C1 segment of cervical spinal cord (tissue), 14 donors: ENCODE data around the gene AKAP13.
"Not testable (repeated sequence)": the region's sequence is repeated elsewhere in the genome, so short reads cannot be mapped to it uniquely, and the experiment has no call there.

Experiments
- DNase-seq, 14 donors: peaks; one replicate each; lab custom pipeline; 2025; lab: John Stamatoyannopoulos, UW

Gene AKAP13

DNA sequence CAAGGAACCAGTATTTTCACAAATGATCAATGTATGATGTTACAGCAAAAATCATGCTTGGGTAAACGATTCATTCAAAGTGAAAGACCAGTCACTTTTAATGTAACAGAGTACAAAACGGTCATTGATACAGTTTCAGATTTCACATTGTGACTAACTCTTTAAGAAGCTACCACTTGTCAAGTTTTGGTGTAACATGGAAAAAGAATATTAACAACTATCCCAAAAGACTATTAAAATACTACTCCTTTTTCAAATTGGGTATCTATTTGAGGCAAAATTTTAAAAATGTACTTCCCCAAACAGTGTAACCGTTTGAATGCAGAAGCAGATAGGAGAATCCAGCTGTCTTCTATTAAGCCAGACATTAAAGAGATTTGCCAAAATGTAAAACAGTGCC is 31.7 kb downstream of the AKAP13 start:
- no peak for DNase-seq

DNA sequence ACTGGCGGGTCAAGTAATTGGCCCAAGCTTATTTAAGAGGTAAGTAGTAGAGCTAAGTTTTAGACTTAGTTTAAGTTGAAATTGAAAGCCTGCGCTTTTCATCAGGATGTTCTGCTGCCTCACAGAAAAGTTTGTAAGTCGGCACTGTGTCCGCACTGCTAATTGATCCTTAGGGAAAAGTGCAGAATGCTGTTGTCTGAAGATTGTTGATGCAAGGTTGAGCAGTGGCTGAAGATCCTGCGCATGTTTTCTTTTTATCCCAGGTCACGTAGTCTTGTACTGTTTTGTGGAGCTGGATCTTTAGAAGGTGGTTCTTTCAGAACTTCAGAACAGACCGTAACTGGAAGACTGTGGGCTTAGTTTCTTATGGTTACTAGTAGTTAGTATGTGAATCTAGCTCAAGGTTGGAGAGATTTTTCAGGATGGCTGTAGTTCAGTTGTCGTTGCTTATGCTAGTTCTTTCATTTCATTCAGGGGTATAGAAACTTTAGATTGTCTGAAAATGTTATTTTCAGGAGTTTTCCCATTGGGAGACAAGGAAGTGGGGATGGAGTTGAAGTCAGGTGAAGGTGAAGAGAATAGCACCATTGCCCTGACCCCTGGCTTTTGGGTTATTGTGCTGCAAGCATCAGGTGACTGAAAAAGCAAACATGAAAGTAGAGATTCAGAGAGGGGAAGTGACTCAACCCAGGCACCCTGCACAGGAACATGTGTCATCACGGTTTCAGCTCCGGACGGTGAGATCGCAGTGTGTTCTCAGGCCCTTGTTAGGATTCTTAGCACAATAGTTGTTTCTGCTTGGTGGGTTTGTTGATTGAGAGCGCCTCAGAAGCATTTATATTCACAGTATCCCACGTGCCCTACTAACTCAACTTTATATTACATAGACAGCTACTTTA is 32.8 kb downstream of the AKAP13 start:
- DNase-seq, result peak in 4 of 14 donors; percentile 12 to 38 (median 17)

DNA sequence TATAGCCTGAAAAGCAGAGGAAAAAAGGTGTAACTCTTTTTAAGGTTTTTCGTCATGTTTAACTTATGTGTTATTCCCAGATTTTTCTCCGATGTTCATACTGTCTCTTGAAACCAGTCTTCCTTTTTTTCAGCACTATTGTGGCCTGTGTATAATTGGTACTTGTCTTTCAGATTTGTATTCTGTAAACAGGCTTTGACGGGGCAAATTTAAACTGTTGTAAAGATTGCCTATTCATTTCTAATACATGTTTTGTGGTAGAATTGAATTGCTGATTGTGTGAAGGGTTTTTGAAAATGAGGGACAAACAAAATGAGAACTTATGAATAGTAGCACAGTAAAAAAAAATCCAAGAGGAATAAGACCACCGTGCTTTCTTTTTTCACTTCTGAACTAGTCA is 33.6 kb downstream of the AKAP13 start:
- no peak for DNase-seq

DNA sequence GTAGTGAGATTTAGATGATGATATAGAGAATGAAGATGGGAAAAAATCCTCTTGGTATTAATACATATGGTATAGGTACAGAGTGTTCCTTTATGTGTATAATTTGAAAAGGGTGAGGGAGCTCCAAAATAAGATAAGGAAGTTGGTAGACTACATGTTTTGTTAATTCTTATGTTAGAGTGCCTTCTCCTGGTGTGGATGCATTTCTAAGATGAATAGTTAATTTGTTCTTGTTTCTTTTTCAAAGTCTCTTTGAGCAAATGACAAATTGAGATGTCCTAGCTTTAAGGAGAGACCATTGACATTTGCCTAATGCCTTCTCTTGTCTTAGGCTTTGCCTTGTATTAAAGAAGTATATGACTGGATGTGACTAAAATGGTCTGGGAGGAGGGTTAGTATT is 34.1 kb downstream of the AKAP13 start:
- no peak for DNase-seq

DNA sequence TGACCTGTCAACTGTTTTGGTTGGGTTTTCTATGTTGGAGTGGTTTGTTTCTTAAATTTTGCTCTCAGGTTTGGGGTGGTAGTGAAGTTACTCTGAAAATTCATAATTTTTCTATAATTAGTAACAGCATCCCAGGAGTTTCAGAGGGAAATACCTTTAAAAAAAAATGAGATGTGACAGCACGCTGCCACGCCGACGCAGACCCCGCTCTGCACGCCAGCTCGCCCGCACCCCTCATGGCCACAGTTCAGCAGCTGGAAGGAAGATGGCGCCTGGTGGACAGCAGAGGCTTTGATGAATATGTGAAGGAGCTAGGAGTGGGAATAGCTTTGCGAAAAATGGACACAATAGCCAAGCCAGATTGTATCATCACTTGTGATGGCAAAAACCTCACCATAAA is 34.6 kb downstream of the AKAP13 start:
- no peak for DNase-seq

DNA sequence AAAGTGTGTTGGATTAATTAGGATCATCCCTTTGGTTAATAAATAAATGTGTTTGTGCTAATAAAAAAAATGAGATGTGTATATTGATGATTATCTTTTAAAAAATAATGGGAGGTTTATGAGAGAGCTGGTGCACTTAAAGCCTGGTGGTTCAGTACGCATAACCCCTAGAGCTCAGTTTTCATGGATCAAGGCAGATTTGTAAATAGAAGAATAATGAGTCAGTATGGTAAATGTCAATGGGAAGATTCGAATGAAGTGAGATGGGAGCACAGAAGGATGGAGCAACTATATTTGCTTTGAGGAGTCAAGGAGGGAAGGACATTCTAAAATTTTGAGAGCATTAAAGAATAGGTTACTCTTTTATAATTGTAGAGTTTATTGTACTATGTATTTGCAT is 35.4 kb downstream of the AKAP13 start:
- no peak for DNase-seq

DNA sequence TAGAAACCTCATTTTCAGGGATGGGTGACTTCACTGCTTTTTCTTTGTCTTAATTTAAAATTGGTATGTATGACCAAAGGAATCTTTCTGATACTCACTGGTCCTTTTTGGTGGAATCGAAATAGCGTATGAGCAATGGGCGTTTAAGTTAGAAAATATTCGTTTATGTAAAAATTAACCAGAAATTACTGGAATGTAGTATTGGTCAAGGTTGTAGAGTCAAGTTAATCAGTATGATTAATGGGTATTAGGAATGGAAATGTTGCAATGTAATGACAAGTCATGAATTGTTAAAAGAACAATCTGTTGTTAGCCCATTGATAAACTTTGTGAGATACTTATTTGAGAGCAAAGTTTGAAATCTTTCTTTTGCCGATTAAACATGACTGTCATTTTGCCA is 36.9 kb downstream of the AKAP13 start:
- no peak for DNase-seq

DNA sequence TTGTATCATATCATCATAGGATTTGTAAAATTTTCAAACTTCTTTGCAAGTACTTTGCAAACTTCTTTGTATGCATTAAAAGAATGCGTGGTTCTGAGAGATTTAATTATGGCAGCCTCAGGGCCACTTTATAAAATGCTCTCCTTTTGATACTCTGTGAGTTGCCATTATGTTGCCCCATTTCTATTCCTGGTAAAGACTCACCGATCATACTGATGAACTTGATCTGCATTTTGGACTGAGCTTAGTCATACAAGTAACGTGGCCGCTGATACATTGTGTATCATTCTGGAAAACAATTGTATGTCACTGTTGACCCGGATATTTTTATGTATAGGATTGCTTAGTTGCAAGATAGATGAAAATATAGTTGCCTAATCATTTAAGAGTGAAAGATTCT is 38.8 kb downstream of the AKAP13 start:
- no peak for DNase-seq

DNA sequence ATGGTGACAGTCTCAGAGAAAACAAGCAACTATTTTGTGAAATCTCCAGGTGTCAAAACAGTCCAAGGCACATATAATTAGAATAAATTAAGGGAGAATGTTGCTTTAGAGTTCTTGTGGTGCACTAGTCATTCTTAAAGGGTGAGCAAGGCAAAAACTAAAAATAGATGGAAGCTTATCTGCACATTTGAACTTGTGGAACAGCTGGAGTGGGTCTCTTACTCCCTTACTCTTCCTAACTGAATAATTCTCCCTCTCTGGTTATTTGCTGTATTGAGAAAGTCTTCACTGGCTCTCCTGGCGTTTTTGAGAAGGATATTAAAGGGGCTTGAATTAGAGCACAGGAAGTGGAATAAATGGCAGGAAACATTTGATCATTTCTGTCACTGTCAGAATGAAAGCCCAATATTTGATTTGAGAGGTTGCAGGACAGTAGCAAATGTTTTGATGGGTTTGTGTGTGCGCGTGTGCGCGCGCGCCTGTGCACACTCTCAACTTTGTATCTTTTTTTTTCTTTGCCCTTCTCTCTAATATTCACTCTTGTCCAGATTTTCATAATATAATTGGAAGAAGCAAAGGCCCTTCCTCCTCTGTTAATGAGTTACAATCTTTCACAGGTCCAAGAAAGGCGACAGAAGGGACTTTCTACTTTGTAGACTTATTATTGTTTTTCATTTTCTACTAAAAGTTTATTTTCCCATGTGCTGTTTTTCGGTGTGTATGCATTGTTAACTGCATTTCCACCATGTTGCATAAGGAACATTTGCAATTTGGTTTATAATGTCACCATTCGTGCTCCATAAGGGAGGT is 40.9 kb downstream of the AKAP13 start:
- DNase-seq, result no peak

DNA sequence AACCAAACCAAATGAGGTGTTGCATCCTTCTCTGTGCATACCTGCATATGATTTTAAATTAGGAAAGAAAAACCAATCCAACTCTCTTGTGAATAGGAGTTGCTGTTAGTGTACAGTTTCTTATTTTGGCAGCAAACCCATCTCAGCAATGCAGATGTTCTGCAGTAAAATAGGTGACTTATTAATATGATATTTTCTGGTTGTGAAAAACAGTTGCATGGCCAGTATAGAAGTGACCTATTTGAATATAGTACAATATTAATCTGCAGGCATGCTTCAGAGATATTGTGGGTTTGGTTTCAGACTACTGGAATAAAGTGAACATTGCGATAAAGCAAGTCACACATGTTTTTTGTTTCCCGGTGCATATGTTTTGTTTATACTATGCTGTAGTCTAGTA is 42.2 kb downstream of the AKAP13 start:
- DNase-seq, result no peak

DNA sequence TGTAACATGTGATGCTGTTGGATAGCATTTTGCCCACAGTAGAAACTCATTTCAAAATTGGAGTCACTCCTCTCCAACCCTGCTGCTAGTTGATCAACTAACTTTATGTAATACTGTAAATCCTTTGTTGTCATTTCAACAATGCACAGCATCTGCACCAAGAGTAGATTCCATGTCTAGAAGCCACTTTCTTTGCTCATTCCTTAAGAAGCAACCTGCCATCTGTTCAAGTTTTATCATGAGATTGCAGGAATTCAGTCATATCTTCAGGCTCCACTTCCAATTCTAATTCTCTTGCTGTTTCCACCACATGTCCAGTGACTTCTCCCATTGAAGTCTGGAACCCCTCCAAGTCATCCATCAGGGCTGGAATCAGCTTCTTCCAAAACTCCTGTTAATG is 42.9 kb downstream of the AKAP13 start:
- DNase-seq, result no peak

DNA sequence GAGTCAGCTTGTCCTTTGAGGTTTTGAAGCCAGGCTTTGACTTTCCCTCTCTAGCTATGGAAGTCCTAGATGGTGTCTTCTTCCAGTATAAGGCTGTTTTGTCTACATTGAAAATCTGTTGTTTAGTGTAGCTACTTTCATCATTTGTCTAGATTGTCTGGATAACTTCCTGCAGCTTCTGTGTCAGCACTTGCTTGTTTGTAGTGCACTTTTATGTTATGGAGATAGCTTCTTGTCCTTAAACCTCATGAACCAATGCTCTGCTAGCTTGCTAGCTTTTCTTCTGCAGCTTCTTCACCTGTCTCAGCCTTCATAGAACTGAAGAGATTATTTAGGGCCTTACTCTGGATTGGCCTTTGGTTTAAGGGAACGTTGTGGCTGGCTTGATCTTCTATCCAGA is 43.8 kb downstream of the AKAP13 start:
- no peak for DNase-seq

DNA sequence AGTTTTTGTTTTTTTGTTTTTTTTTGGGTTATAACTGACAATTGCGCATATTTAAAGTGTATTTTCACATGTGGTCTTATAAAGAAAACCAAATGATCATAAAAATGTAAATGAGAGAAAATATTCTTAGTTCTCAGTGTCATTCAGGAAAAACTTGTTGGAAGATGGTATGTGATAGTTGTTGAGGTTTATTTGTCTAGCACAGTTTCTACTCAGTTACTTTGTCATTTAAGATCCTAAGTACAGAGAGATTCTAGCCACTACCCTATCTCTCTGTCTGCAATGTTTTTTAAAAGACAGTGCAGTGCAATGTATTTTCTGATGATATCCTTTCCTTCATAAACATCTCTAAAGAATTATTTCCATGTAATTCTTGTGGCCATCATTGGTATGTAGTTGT is 46.1 kb downstream of the AKAP13 start:
- DNase-seq, result no peak

DNA sequence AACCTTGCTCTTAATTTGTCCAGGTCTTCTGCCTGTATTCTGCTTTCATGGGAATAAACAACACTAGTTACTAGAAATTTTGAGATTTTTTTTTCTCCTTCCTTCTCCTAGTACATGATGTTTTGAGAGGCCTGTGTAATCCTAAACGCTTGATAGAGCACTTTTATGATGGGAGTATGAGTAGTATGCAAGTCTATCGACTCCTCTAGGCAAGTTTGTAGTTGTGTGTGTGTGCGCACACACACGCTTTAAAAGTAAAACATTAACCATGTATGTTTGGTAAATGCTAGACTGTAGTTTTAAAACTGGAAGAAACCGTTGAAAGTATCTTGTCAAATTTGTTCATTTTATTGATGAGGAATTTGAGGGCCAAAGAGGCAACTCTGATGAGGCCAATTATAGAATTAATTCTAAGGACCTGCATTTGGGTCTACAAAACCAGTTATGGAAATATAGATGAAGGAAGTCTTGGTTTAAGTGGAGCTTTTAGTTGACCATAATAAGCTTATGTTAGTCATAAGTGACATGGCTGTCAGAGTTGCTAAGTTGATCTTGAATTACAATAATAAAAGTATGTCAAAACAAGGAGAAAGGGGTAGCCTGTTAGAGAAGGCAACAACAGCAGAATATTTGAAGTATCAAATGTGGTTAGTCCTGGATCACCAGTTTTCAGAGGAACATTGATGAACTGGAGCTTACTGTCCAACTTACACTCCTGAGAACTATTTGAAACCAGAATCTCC is 47.1 kb downstream of the AKAP13 start:
- DNase-seq, result no peak

DNA sequence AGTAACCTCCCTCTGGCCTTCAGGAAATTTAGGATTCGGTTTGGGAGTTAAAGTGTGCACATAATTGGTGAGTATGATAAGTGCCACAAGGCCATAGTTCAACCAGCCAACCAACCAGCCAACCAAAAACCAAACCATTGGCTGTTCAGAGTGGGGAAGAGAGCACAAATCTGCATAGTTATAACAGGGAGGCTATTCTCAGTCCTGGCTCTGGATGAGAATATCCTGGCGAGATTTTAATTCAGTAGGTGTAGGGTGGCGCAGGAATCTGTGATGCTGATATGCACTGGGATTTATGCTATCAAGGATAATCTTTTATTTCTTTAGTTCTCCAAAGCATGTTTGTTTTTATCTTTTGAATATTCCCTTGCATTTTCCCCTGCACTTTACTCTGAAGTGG is 49.1 kb downstream of the AKAP13 start:
- no peak for DNase-seq

DNA sequence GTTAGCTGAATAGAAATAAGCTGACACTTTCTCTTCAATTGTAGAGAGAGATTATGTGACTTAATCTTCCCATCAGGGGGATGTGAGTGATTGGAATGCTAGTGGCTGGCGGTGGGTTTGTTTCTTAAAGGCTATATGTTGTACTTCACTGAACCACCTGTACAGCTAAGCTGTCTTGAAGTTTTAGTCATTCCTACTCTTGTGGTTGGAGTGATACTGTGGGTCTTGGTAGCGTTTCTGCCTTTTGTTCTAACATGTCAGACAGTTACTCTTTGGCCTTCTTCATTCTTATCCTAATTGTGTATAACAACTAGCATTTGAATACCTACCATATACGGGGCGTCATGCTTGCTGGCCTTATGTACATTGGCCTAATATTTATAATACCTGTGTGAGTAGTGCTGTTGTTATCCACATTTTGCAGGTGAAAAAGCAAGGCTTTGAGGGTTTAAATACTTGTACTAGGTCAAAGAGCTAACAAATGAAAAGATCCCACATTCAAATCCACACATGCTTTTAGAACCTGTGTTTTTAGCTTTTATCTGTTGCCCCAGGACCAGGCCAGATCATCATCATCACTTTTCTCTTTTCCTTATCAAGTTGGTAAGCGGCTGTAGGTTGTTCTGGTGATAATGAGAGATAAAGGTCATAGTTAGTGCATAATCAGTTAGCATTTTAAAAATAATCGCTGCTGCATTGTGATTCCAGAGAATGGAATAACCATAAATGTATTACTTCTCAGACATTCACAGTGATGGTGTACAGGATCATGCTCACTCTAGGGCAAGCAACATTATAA is 50.2 kb downstream of the AKAP13 start:
- DNase-seq, result no peak

DNA sequence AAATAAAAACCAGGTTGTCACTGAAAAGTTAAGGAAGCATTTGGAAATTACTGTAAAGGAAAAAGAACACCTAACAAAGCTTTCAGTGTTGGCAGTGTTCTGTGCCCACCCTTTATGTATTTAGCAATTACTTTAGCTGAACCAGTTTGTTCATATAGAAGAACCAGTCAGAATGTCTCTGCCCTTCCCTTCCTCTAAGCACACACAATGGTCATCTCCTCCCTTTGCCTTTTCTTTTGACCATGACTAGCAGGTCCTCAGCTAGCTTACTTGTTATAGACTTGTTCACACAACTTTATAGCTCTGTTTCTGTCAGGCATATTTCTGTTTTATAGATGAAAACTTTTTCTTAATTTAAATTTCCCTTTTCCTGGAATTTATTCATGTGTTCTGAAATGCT is 59.6 kb downstream of the AKAP13 start:
- DNase-seq, result no peak

DNA sequence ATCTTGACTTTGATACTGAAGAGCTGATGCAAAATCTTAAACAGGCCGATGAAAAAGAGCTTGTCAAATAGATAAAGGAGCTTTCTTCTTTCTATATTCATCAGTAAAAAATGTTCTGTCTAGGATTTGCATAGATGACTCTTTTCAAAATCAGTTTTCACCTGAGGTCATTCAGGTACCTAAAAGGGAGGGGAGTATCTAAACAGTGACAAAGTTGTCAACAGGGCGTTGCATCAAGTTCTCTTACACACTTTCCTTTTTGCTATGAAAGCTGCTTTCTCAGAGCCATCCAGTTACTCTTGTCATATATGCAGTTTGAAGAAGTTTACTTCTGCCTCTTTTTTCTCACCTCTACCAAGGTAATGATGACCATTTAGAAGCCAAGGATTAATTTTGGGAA is 60.0 kb downstream of the AKAP13 start:
- DNase-seq, result no peak

DNA sequence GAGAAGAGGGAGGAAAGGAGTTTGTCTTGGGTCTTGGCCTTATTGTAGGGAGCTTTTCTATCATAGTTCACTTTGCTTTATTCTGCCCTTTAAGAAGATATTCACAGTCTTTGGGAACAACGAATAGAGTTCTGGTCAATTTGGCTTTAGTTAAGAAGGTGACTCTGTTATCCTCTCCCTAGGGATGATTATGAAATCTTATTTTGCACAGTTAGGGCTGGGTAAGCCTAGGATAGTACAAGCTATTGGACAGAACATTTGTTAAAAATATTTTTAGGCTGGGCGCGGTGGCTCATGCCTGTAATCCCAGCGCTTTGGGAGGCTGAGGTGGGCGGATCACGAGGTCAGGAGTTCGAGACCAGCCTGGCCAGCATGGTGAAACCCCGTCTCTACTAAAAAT is 61.5 kb downstream of the AKAP13 start:
- not testable (repeated sequence) for DNase-seq

DNA sequence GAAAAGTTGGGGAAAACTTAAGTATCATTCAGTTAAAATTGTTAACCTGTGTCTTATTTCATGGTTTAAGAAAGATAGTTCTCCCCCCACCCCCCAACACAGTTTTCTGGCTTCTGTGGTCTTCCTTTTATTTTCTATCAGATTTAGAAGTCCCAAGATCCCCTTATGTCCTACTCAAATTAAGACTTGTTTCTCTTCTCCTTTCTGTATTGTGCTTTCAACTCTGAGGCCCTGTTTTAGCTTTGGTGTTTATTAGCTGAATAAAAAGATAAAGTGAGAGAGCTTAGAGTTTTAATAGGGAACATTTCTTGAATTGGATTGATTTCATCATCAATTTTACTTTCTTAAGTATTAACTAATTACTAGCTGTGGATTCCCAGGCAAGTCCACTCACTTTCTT is 62.6 kb downstream of the AKAP13 start:
- DNase-seq, result no peak

DNA sequence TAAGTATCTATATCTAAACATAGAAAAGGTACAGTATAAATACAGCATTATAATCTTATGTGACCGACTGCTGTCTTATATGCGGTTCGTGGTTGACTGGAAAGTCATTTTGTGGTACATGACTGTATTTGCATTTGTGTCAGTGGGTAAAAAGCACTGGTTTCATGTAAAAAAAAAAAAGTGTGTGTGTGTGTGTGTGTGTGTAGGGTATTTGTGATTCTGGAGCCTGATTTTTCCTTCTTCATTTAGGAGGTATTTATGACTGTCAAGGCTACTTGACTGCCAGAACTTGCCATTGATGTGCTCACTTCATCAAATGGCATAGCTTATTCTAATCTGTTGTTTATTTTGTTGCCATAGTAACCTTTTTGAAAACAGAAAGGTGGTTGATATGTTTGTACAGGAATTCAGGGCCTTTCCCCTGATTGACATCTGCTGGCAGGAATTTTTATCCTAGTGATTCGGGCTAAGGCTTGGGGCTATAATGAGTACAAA is 63.2 kb downstream of the AKAP13 start:
- DNase-seq, result no peak
